ENCODE data around the gene PAM.

DNA sequence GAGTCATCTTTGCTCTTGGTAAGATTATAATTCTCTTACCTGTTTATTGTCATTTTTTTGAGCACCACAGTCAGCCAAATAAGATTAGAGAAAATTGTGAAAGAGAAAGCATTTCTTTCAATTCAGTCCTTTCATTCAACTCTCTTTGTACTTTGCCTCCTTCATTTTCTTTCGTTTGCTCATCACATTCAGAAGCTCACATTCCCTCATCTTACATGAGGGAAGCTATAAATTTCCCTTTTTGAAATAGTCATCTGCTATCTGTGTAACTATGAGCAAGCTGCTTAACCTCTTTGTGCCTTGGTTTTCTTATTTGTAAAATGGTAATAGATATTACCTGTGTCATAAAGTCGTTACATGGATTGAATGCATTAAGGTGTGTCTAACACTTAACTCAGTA lies 41.4 kb downstream of the PAM start:
- TF ChIP-seq POLR2A (IDR thresholded peaks at IDR 0.05; ENCODE audit: low read depth, low read length) (no peak), POLR2AphosphoS5 (IDR thresholded peaks at IDR 0.05; ENCODE audit: low read depth, low read length) (no peak), TAF1 (IDR thresholded peaks at IDR 0.05; ENCODE audit: borderline replicate concordance, low read depth, low read length) (no peak)

Measured in GM12892 (cell line).